ENCODE data around the gene COIL.

DNA sequence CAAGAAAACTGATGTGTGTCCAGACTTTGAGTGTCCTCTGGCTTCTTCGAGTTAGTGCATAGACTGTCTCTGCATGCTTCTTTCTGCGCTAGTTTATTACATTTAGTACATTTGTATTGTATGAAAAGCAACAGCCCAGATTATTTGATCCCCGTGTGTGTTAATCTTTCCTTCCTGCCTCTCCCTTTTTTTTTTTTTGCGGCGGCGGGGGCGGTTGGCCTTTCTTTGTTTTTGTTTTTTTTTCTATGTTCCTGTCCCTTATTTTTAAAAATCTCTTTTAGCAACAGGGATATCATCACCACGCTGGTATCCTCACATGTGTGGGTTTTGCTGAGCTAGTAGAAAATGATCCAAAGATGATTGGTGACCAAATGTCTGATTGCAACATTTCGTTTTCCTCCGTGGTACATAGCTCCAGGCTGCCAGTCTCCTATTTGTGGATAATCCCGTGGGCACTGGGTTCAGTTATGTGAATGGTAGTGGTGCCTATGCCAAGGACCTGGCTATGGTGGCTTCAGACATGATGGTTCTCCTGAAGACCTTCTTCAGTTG, 26.5 kb upstream of the COIL start:
- TF ChIP-seq, protein P1, sequence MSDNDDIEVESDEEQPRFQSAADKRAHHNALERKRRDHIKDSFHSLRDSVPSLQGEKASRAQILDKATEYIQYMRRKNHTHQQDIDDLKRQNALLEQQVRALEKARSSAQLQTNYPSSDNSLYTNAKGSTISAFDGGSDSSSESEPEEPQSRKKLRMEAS (IDR thresholded peaks at IDR 0.05; ENCODE audit: low read depth, low read length): no peak
- TF ChIP-seq POLR2A (IDR thresholded peaks at IDR 0.05; ENCODE audit: extremely low read depth, insufficient read length): no peak

All from NB4 (cell line).